K562 (cell line): ENCODE data around the gene KASH5. TPM values are rescaled to one million over a fixed set of nuclear protein-coding genes. Genes with fewer than 3 reads are reported as not detected.
A peak's percentile ranks its signal among the peaks of the same experiment; 100 is the strongest.

ENCODE experiments used
- ARID2 ChIP-seq: fragments of 450-650 bp; IDR thresholded peaks from 2 replicates; pipeline ENCODE4 v1.6.1; 2017; ENCODE audit warnings: antibody characterized with exemption, mild to moderate bottlenecking
- MNT ChIP-seq, 2 experiments: fragments of 450-650 bp; conservative IDR thresholded peaks; 2 replicates each; pipeline ENCODE4 v1.6.1; 2017; ENCODE audit warnings: mild to moderate bottlenecking in 2 of 2, moderate library complexity in 2 of 2
- MTF1 ChIP-seq: fragments of 250-450 bp; sonication (Bioruptor Pico); IDR thresholded peaks from 2 replicates; pipeline ENCODE4 v1.9.0; 2021; ENCODE audit warnings: moderate library complexity, mild to moderate bottlenecking, inconsistent platforms, borderline replicate concordance
- NFATC3 ChIP-seq: fragments of 450-650 bp; IDR thresholded peaks from 2 replicates; pipeline ENCODE4 v1.6.1; 2017; ENCODE audit warnings: mild to moderate bottlenecking
- POLR3G ChIP-seq: IDR thresholded peaks from 2 replicates; pipeline ENCODE4 v1.6.1; 2011; ENCODE audit not compliant: insufficient read length, insufficient replicate concordance; ENCODE audit errors: extremely low read depth
- RB1 ChIP-seq: fragments of 450-650 bp; IDR thresholded peaks from 2 replicates; pipeline ENCODE4 v1.6.1; 2017; ENCODE audit warnings: low read depth, mild to moderate bottlenecking
- RBM17 ChIP-seq: fragments of 200-400 bp; formaldehyde crosslinking; IDR thresholded peaks from 2 replicates; pipeline ENCODE4 v1.6.1; 2017; ENCODE audit warnings: low read depth, mild to moderate bottlenecking, low read length, borderline replicate concordance
- TOE1 ChIP-seq, 2 experiments: fragments of 450-650 bp in 1 of 2; sonication (generic) in 1 of 2; formaldehyde crosslinking in 1 of 2; IDR thresholded peaks; 2 replicates each; pipeline versions ENCODE4 v1.7.1 to v1.8.0; 2016 to 2022; ENCODE audit warnings: borderline replicate concordance in 2 of 2, mild to moderate bottlenecking in 2 of 2, antibody characterized with exemption in 1 of 2, inconsistent platforms in 1 of 2, low read depth in 1 of 2, missing genetic modification reagents in 1 of 2, moderate library complexity in 1 of 2
- USF2 ChIP-seq: sonication (generic); formaldehyde crosslinking; IDR thresholded peaks from 2 replicates; pipeline ENCODE4 v1.5.0; 2020; ENCODE audit warnings: missing genetic modification reagents
- WHSC1 ChIP-seq: IDR thresholded peaks from one replicate; pipeline ENCODE4 v1.6.1; 2012; ENCODE audit warnings: low read length, control low read depth, inconsistent platforms
- ZNF431 ChIP-seq: sonication (generic); formaldehyde crosslinking; IDR thresholded peaks from 2 replicates; pipeline ENCODE4 v1.8.0; 2022; ENCODE audit warnings: mild to moderate bottlenecking, missing genetic modification reagents
- ZNF696 ChIP-seq: fragments of 250-450 bp; sonication (Bioruptor Pico); conservative IDR thresholded peaks from 2 replicates; pipeline ENCODE4 v1.4.0; 2020; ENCODE audit warnings: mild to moderate bottlenecking, moderate library complexity
- polyA plus RNA-seq, 8 experiments: library from polyadenylated mRNA; depleted of rRNA in 4 of 8; stranded (reverse) in 5 of 8; unstranded in 3 of 8; fragments of >200 nt; fragmentation: Nextera tagmentation in 2 of 8; fragmentation: Illumina TruSeq in 1 of 8; extraction: Ambion mirVana in 2 of 8; extraction: Trizol in 1 of 8; gene quantifications; 2 replicates each; pipeline versions ENCODE4 v1.2.1 to v1.2.3, GENCODE V29; 2011 to 2014; ENCODE audit warnings: inconsistent platforms in 1 of 8, missing spikeins in 1 of 8
- total RNA-seq, 7 experiments: library from RNA; depleted of rRNA in 6 of 7; stranded (reverse); fragments of >200 nt in 6 of 7; fragmentation: Illumina TruSeq in 2 of 7; extraction: Trizol in 2 of 7; gene quantifications; 2 replicates each; pipeline versions ENCODE4 v1.2.1 to v1.2.3, GENCODE V29; 2011 to 2021; ENCODE audit warnings: low replicate concordance in 1 of 7
- TF ChIP-seq, protein P1 (sequence below): fragments of 450-650 bp; IDR thresholded peaks from 2 replicates; pipeline ENCODE4 v1.6.1; 2016; ENCODE audit warnings: mild to moderate bottlenecking, moderate library complexity

The KASH5 gene
- total and polyA plus RNA-seq, 9 of the 15 experiments (the other 6 are each of a cell fraction or from before 2014, with no cell fraction given), result 0.07 to 0.84 (median 0.34) TPM; not detected in 1

DNA sequence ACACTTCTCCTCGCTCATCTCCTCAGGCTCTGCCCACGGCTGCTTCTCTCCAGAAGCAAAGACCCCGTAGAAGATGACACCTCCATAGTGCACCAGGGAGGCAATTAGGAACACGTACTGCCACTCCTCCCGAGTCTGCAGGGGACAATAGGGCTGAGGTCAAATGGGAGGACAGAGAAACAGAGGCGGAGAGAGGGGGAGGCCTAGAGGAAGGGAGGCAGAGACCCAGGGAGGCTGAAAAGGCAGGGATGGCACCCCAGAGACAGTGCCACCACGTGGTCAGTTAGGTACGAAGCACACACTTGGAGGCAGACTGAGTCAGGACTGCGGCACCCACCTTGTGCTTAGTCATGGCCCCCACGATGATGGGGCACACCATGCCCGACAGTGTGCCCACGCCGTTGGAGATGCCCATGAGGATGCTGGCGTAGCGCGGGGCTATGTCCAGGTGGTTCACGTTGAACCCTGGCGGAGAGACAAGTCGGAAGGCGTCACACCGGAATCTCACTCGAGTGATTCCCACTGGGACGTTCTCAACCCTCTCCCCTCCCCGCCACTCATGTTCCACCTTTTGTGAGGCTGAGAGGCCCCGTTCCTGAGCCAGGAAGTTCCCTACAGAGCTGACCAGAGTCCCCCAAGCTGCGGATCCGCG is 42.8 kb downstream of the KASH5 start (continued):
- TF ChIP-seq, protein P1, sequence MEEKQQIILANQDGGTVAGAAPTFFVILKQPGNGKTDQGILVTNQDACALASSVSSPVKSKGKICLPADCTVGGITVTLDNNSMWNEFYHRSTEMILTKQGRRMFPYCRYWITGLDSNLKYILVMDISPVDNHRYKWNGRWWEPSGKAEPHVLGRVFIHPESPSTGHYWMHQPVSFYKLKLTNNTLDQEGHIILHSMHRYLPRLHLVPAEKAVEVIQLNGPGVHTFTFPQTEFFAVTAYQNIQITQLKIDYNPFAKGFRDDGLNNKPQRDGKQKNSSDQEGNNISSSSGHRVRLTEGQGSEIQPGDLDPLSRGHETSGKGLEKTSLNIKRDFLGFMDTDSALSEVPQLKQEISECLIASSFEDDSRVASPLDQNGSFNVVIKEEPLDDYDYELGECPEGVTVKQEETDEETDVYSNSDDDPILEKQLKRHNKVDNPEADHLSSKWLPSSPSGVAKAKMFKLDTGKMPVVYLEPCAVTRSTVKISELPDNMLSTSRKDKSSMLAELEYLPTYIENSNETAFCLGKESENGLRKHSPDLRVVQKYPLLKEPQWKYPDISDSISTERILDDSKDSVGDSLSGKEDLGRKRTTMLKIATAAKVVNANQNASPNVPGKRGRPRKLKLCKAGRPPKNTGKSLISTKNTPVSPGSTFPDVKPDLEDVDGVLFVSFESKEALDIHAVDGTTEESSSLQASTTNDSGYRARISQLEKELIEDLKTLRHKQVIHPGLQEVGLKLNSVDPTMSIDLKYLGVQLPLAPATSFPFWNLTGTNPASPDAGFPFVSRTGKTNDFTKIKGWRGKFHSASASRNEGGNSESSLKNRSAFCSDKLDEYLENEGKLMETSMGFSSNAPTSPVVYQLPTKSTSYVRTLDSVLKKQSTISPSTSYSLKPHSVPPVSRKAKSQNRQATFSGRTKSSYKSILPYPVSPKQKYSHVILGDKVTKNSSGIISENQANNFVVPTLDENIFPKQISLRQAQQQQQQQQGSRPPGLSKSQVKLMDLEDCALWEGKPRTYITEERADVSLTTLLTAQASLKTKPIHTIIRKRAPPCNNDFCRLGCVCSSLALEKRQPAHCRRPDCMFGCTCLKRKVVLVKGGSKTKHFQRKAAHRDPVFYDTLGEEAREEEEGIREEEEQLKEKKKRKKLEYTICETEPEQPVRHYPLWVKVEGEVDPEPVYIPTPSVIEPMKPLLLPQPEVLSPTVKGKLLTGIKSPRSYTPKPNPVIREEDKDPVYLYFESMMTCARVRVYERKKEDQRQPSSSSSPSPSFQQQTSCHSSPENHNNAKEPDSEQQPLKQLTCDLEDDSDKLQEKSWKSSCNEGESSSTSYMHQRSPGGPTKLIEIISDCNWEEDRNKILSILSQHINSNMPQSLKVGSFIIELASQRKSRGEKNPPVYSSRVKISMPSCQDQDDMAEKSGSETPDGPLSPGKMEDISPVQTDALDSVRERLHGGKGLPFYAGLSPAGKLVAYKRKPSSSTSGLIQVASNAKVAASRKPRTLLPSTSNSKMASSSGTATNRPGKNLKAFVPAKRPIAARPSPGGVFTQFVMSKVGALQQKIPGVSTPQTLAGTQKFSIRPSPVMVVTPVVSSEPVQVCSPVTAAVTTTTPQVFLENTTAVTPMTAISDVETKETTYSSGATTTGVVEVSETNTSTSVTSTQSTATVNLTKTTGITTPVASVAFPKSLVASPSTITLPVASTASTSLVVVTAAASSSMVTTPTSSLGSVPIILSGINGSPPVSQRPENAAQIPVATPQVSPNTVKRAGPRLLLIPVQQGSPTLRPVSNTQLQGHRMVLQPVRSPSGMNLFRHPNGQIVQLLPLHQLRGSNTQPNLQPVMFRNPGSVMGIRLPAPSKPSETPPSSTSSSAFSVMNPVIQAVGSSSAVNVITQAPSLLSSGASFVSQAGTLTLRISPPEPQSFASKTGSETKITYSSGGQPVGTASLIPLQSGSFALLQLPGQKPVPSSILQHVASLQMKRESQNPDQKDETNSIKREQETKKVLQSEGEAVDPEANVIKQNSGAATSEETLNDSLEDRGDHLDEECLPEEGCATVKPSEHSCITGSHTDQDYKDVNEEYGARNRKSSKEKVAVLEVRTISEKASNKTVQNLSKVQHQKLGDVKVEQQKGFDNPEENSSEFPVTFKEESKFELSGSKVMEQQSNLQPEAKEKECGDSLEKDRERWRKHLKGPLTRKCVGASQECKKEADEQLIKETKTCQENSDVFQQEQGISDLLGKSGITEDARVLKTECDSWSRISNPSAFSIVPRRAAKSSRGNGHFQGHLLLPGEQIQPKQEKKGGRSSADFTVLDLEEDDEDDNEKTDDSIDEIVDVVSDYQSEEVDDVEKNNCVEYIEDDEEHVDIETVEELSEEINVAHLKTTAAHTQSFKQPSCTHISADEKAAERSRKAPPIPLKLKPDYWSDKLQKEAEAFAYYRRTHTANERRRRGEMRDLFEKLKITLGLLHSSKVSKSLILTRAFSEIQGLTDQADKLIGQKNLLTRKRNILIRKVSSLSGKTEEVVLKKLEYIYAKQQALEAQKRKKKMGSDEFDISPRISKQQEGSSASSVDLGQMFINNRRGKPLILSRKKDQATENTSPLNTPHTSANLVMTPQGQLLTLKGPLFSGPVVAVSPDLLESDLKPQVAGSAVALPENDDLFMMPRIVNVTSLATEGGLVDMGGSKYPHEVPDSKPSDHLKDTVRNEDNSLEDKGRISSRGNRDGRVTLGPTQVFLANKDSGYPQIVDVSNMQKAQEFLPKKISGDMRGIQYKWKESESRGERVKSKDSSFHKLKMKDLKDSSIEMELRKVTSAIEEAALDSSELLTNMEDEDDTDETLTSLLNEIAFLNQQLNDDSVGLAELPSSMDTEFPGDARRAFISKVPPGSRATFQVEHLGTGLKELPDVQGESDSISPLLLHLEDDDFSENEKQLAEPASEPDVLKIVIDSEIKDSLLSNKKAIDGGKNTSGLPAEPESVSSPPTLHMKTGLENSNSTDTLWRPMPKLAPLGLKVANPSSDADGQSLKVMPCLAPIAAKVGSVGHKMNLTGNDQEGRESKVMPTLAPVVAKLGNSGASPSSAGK, result peak; percentile 86
- TF ChIP-seq ZNF696 (CRISPR knock-in tag) (no peak), WHSC1 (peak; percentile 35), MTF1 (CRISPR knock-in tag) (no peak), RBM17 (no peak), NFATC3 (no peak), RB1 (no peak), MNT (conservative IDR thresholded peaks at IDR 0.05) (peak in 1 of 2 experiments; percentile 48; a peak in 2 of 4 replicates), ZNF431 (CRISPR knock-in tag) (no peak), TOE1 (IDR thresholded peaks at IDR 0.05; ENCODE audit: borderline replicate concordance) (0 out of 2 replicates have a peak, but pooled peaks have one; percentile 29), TOE1 (CRISPR knock-in tag; IDR thresholded peaks at IDR 0.05; ENCODE audit: borderline replicate concordance, low read depth) (no peak), POLR3G (no peak), ARID2 (no peak), USF2 (CRISPR knock-in tag) (no peak)
